GM12878 (cell line): ENCODE data around the gene CPNE4. TPM values are rescaled to one million over a fixed set of nuclear protein-coding genes. Genes with fewer than 3 reads are reported as not detected.

Source experiments
- ATAC-seq: fragments of 200-7000 bp; cut with Tn5 transposase; 3 replicates; pipeline ENCODE4 v1.9.1; 2020; ENCODE audit warnings: mild to moderate bottlenecking, moderate library complexity
- BruUV-seq: library from RNA; stranded (reverse); fragments of 400-500 nt; replicated peaks from 2 replicates; lab custom pipeline; 2021; lab: Mats Ljungman, UMichigan
- CTCF ChIA-PET: fragments of 300-600 bp; sonication (Branson Sonifier 250); formaldehyde crosslinking; extraction: SDS; loops from one replicate; lab custom pipeline; 2021; ENCODE audit warnings: inconsistent platforms; lab: Yijun Ruan, JAX
- POLR2A ChIA-PET: fragments of 350-600 bp; formaldehyde crosslinking; extraction: SDS; loops from one replicate; lab custom pipeline; 2021; ENCODE audit warnings: inconsistent platforms; lab: Charles Lee
- RAD21 ChIA-PET: fragments of 300-600 bp; sonication (Branson Sonifier 250); formaldehyde crosslinking; loops from one replicate; lab custom pipeline; 2023; ENCODE audit warnings: antibody characterized with exemption; ENCODE audit not compliant: unreplicated experiment; lab: Charles Lee
- SMC1A ChIA-PET: fragments of 300-600 bp; sonication (Branson Sonifier 250); formaldehyde crosslinking; loops from one replicate; lab custom pipeline; 2023; ENCODE audit not compliant: unreplicated experiment, uncharacterized antibody; lab: Charles Lee
- DNase-seq: peaks from one replicate; pipeline ENCODE4 v3.0.0-alpha.2; 2011; ENCODE audit warnings: low read depth, low spot score
- FAIRE-seq: peaks from 3 replicates; lab custom pipeline; 2011; peaks lifted over from hg19 to GRCh38; lab: Jason Lieb, UNC
- H2AFZ ChIP-seq: 2 replicates; pipeline ENCODE4 v1.6.0; 2011; ENCODE audit warnings: low read depth, low read length, control low read depth; ENCODE audit not compliant: control insufficient read depth
- H3K27ac ChIP-seq: 2 replicates; pipeline ENCODE4 v1.5.1; 2011; ENCODE audit warnings: control low read depth; ENCODE audit not compliant: control insufficient read depth, insufficient read depth
- H3K27me3 ChIP-seq, 2 experiments: replicated peaks in 1 of 2; 2 replicates each; pipeline versions ENCODE4 v1.6.0 to v1.6.1; 2011; ENCODE audit warnings: low read length in 1 of 2; ENCODE audit not compliant: control insufficient read depth in 2 of 2, insufficient read depth in 2 of 2
- H3K36me3 ChIP-seq, 2 experiments: 2 replicates each; pipeline ENCODE4 v1.5.1; 2011; ENCODE audit warnings: low read length in 1 of 2; ENCODE audit not compliant: control insufficient read depth in 2 of 2, insufficient read depth in 2 of 2
- H3K4me1 ChIP-seq: 2 replicates; pipeline ENCODE4 v1.6.1; 2011; ENCODE audit warnings: mild to moderate bottlenecking, low read length, moderate library complexity, mixed read lengths; ENCODE audit not compliant: control insufficient read depth, insufficient read depth
- H3K4me2 ChIP-seq: 2 replicates; pipeline ENCODE4 v1.6.0; 2011; ENCODE audit warnings: control low read depth; ENCODE audit not compliant: control insufficient read depth, insufficient read depth
- H3K4me3 ChIP-seq: fragments of 200-600 bp; sonication (generic); 2 replicates; pipeline ENCODE4 v1.5.1; 2016
- H3K79me2 ChIP-seq: 2 replicates; pipeline ENCODE4 v1.6.0; 2011; ENCODE audit warnings: low read length; ENCODE audit not compliant: control insufficient read depth, insufficient read depth
- H3K9ac ChIP-seq: 2 replicates; pipeline ENCODE4 v1.8.0; 2011; ENCODE audit warnings: low read length, control low read depth, mixed read lengths; ENCODE audit not compliant: control insufficient read depth, insufficient read depth
- H3K9me3 ChIP-seq: replicated peaks from 3 replicates; pipeline ENCODE4 v1.5.1; 2011; ENCODE audit warnings: mild to moderate bottlenecking, low read length; ENCODE audit not compliant: control insufficient read depth, insufficient read depth
- H4K20me1 ChIP-seq: 2 replicates; pipeline ENCODE4 v1.6.0; 2011; ENCODE audit not compliant: control insufficient read depth, insufficient read depth
- BCL3 ChIP-seq: IDR thresholded peaks from 2 replicates; pipeline ENCODE4 v1.6.1; 2011; ENCODE audit warnings: borderline replicate concordance, low read depth, mild to moderate bottlenecking, moderate library complexity, low read length; ENCODE audit not compliant: insufficient read depth, poor library complexity, severe bottlenecking
- CREM ChIP-seq: IDR thresholded peaks from 2 replicates; pipeline ENCODE4 v1.6.1; 2014; ENCODE audit warnings: antibody characterized with exemption, low read depth
- E2F4 ChIP-seq: IDR thresholded peaks from 2 replicates; pipeline ENCODE4 v1.6.1; 2012; ENCODE audit warnings: low read depth, low read length, improper control_type of control experiment
- ELK1 ChIP-seq: IDR thresholded peaks from 2 replicates; pipeline ENCODE4 v1.6.1; 2012; ENCODE audit warnings: low read depth, low read length, improper control_type of control experiment
- ESRRA ChIP-seq: IDR thresholded peaks from 2 replicates; pipeline ENCODE4 v1.6.1; 2012; ENCODE audit warnings: mild to moderate bottlenecking, low read length, improper control_type of control experiment
- MXI1 ChIP-seq: fragments of 150-350 bp; IDR thresholded peaks from 2 replicates; pipeline ENCODE4 v1.6.1; 2011; ENCODE audit warnings: low read depth, mild to moderate bottlenecking, inconsistent platforms, low read length, improper control_type of control experiment
- NR2C1 ChIP-seq: fragments of 450-650 bp; IDR thresholded peaks from 2 replicates; pipeline ENCODE4 v1.6.1; 2017; ENCODE audit warnings: antibody characterized with exemption, mild to moderate bottlenecking, moderate library complexity
- SIX5 ChIP-seq: IDR thresholded peaks from 2 replicates; pipeline ENCODE4 v1.6.1; 2011; ENCODE audit warnings: mild to moderate bottlenecking, low read depth, low read length, moderate library complexity; ENCODE audit not compliant: severe bottlenecking
- STAT3 ChIP-seq: IDR thresholded peaks from 2 replicates; pipeline ENCODE4 v1.6.1; 2011; ENCODE audit warnings: low read depth, low read length, improper control_type of control experiment
- SUPT20H ChIP-seq: IDR thresholded peaks from 2 replicates; pipeline ENCODE4 v1.6.1; 2011; ENCODE audit warnings: low read depth, mild to moderate bottlenecking, low read length, moderate library complexity, borderline replicate concordance; ENCODE audit not compliant: control insufficient read depth
- TARDBP ChIP-seq: IDR thresholded peaks from 2 replicates; pipeline ENCODE4 v1.6.1; 2016; ENCODE audit warnings: borderline replicate concordance
- TCF12 ChIP-seq: IDR thresholded peaks from 2 replicates; pipeline ENCODE4 v1.6.1; 2011; ENCODE audit warnings: low read depth, mild to moderate bottlenecking, low read length
- TCF3 ChIP-seq: IDR thresholded peaks from 2 replicates; pipeline ENCODE4 v1.6.1; 2012; ENCODE audit warnings: low read depth, mild to moderate bottlenecking, low read length, borderline replicate concordance; ENCODE audit not compliant: insufficient read depth
- WRNIP1 ChIP-seq: IDR thresholded peaks from 2 replicates; pipeline ENCODE4 v1.6.1; 2011; ENCODE audit warnings: low read depth, low read length, improper control_type of control experiment, borderline replicate concordance
- YY1 ChIP-seq: IDR thresholded peaks from 2 replicates; pipeline ENCODE4 v1.6.1; 2011; ENCODE audit warnings: low read depth, mild to moderate bottlenecking, low read length
- ZBTB33 ChIP-seq: fragments of 450-650 bp; IDR thresholded peaks from 2 replicates; pipeline ENCODE4 v1.6.1; 2017; ENCODE audit warnings: mild to moderate bottlenecking
- WGBS: methylation state at CpG from one replicate; pipeline ENCODE4 v1.1.6; 2016; ENCODE audit warnings: low lambda C conversion rate; ENCODE audit not compliant: insufficient replicate concordance, insufficient coverage; ENCODE audit errors: missing lambda C conversion rate; 5-methylcytosine and 5-hydroxymethylcytosine counted together
- in situ Hi-C: fragments of 300-500 bp; cut with MboI; formaldehyde crosslinking; loops from 9 replicates; pipeline ENCODE4 v1.14.3; 2018; ENCODE audit warnings: mixed read lengths
- intact Hi-C: fragments of 100-400 bp; cut with micrococcal nuclease; formaldehyde crosslinking; loops from one replicate; pipeline ENCODE4 v1.14.2; 2022; ENCODE audit not compliant: unreplicated experiment
- polyA plus RNA-seq, 11 experiments: library from polyadenylated mRNA; depleted of rRNA in 4 of 11; unstranded in 6 of 11; stranded (reverse) in 5 of 11; fragments of >200 nt; fragmentation: Nextera tagmentation in 4 of 11; fragmentation: Illumina TruSeq in 1 of 11; extraction: Ambion mirVana in 4 of 11; extraction: Trizol in 1 of 11; gene quantifications; 1 replicate in 1 of 11; 2 replicates in 10 of 11; pipeline versions ENCODE4 v1.2.1 to v1.2.3, GENCODE V29; 2011 to 2016; ENCODE audit warnings: inconsistent platforms in 2 of 11, missing spikeins in 2 of 11, low read depth in 1 of 11
- total RNA-seq, 4 experiments: library from RNA; depleted of rRNA in 3 of 4; stranded (reverse); fragments of >200 nt in 3 of 4; fragmentation: Illumina TruSeq in 1 of 4; extraction: Trizol in 1 of 4; gene quantifications; 2 replicates each; pipeline versions ENCODE4 v1.2.1 to v1.2.3, GENCODE V29; 2013 to 2021

CPNE4 gene
- total and polyA plus RNA-seq, 10 of the 15 experiments (the other 5 are each of a cell fraction or from before 2014, with no cell fraction given) = 0.17 to 1.9 (median 0.48) TPM; not detected in 1

DNA sequence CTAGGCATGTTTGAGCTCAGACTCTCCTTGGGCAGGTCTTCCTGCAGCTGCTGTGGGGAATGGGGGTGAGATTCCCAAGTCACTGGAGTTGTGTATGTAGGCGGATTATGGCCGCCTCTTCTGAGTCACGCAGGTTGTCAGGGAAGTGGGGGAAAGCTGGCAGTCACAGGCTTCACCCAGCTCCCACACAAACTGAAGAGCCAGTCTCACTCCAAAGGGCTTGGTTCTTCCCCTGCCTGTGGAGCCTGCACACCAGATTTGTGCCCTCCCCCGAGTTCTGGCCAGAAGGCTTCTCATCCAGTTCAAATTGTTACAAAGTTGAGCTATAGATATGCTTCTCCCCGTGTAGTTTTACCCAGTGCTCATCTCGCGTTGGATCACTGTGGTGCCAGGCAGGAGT, 53.5 kb downstream of the CPNE4 start:
- BruUV-seq = no TSS peak
- FAIRE-seq = no peak
- TF ChIP-seq TARDBP = no peak
- no peak for TF ChIP-seq ESRRA
- TF ChIP-seq YY1 = no peak
- no peak for TF ChIP-seq SUPT20H
- TF ChIP-seq TCF12 = no peak
- TF ChIP-seq STAT3 = no peak
- TF ChIP-seq ZBTB33 = no peak
- TF ChIP-seq WRNIP1 = no peak
- no peak for TF ChIP-seq E2F4
- no peak for TF ChIP-seq ELK1
- no peak for TF ChIP-seq NR2C1
- TF ChIP-seq TCF3 = no peak
- TF ChIP-seq BCL3 = no peak
- no peak for TF ChIP-seq CREM
- TF ChIP-seq MXI1 = no peak
- TF ChIP-seq SIX5 = no peak

More for the DNA sequence above, 53.5 kb downstream of the CPNE4 start:
- no peak overlapping the region for H3K4me3 ChIP-seq
- ATAC-seq (no peak), DNase-seq (no peak)
- no peaks in the 10 kb centered on the region for H3K79me2 ChIP-seq
- ChIA-PET POLR2A (no interaction called here), RAD21 (no interaction called here), SMC1A (interaction anchor here (1.1 kb wide), 1 partner anchor 9 kb away, joined by 3 read pairs; no protein-coding TSS in a partner anchor), CTCF (interaction anchor here (1.1 kb wide), 1 partner anchor 16 kb away, joined by 3 read pairs; no protein-coding TSS in a partner anchor)
- no peaks in the 10 kb centered on the region for H3K4me1 ChIP-seq
- WGBS = 49% methylated on average over 7 of the region's 7 CpGs
- intact Hi-C loops = no loop called here
- H3K27me3 ChIP-seq = no peaks in the 10 kb centered on the region
- no peak overlapping the region for H3K27ac ChIP-seq
- in situ Hi-C loops = no loop called here
- H3K4me2 ChIP-seq = no peak overlapping the region
- no peak overlapping the region for H3K9ac ChIP-seq
- no peak overlapping the region for H2AFZ ChIP-seq
- H3K36me3 ChIP-seq = no peaks in the 10 kb centered on the region
- H3K9me3 ChIP-seq = no peaks in the 10 kb centered on the region
- no peaks in the 10 kb centered on the region for H4K20me1 ChIP-seq
